ENCODE measurements around the gene HSP90B1. TPM values are rescaled to one million over a fixed set of nuclear protein-coding genes. Genes with fewer than 3 reads are reported as not detected.

Gene HSP90B1
- total and polyA plus RNA-seq, 8 donors = 270 to 736 (median 411) TPM

GRCh38 chr12:103952497-103952896, 22.3 kb downstream of the HSP90B1 start:
- Histone ChIP-seq H3K4me1 (peaks cover 8 to 14% (median 12%) of the 10 kb centered on the region in 3 donors), H3K9me3 (no peaks in the 10 kb centered on the region), H3K27me3 (no peaks in the 10 kb centered on the region), H3K27ac (no peak overlapping the region), H3K36me3 (peaks cover 0 to 41% (median 18%) of the 10 kb centered on the region in 3 donors), H3K4me3 (no peak overlapping the region)
- DNase-seq (no peak), FAIRE-seq (no peak), ATAC-seq (no peak)
- no peak for TF ChIP-seq CTCF (IDR thresholded peaks at IDR 0.05)
- intact Hi-C loops (cut with DNase I) = no loop called here
- 49 to 55% methylated on average over 1 of the region's 1 CpG for WGBS, 2 donors

DNA sequence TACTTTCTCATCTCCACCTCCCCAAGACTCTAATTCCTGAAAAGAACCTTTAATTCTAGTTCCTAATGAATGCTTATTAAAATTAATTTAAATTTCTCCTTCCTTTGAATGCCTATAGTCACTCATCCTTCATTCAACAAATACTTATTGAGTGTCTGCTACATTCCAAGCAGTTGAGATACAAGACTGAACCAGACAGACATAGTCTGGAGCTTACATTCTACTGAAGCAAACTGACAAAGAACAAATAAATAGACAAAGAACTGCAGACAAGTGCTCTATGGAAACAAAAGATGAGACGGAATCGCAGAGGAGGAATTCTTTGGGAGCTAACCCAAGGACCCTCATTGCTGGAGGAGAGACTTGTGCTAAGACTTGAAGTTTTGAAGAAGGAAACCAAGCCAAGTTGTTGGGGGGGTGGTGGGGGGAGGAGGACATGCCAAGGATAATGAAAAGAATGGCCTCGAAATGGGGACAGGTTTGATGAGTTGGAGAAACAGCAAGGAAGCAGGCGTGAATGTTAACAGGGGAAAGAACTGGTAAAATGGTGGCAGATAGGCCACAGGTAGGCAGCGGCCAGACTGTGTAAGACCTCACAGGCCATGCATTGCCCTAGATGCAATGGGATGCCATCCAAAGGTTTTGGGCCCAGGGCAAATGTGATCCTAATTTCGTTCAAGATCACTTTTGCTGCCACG, 25.8 kb downstream of the HSP90B1 start:
- H3K27ac ChIP-seq = peak overlapping the region in 3 of 4 donors; percentile 71 to 92 (median 91)
- H3K36me3 ChIP-seq = peaks cover 0 to 9% (median 0%) of the 10 kb centered on the region in 3 donors
- peak overlapping the region; percentile 74 to 88 (median 81) for H3K4me3 ChIP-seq
- peak in 3 of 4 donors; percentile 0 to 16 (median 10) for ATAC-seq
- DNase-seq = no peak
- no peak for FAIRE-seq
- intact Hi-C loops (cut with DNase I) = no loop called here
- no peak for TF ChIP-seq CTCF (IDR thresholded peaks at IDR 0.05)
- no peaks in the 10 kb centered on the region for H3K27me3 ChIP-seq
- peaks cover 8 to 14% (median 12%) of the 10 kb centered on the region in 3 donors for H3K4me1 ChIP-seq
- WGBS, 2 donors = 10 to 23% methylated on average over 7 of the region's 7 CpGs
- H3K9me3 ChIP-seq = no peaks in the 10 kb centered on the region

- TF ChIP-seq CTCF (IDR thresholded peaks at IDR 0.05) = no peak
- DNase-seq = no peak
Measured at GRCh38 chr12:103956509-103957027, 26.4 kb downstream of the HSP90B1 start.

DNA sequence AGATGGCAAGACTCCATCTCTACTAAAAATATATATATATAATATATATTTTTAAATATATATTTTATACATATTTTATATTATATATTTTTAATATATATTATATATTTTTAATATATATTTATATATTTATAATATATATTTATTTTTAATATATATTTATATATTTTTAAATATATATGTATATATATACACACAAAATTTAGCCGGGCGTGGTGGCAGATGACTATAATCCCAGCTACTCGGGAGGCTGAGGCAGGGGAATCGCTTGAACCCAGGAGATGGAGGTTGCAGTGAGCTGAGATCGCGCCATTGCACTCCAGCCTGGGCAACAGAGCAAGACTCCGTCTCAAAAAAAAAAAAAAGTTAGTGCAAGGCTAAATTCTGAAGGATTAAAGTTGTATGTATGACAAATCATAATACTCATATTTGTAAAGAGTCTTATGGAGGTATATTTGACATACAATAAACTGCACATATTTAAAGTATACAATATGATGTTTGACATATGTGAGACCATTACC, 27.7 kb downstream of the HSP90B1 start:
- whole genome bisulfite sequencing, 2 donors = 83 to 90% methylated on average over 7 of the region's 7 CpGs
- Histone ChIP-seq H3K4me1 (peaks cover 8 to 14% (median 12%) of the 10 kb centered on the region in 3 donors), H3K9me3 (no peaks in the 10 kb centered on the region), H3K27me3 (no peaks in the 10 kb centered on the region), H3K4me3 (peak overlapping the region in 2 of 4 donors; percentile 74 to 82), H3K27ac (peak overlapping the region; percentile 70 to 92 (median 81)), H3K36me3 (no peaks in the 10 kb centered on the region)
- no peak for ATAC-seq
- TF ChIP-seq CTCF (IDR thresholded peaks at IDR 0.05) = no peak
- FAIRE-seq = peak; percentile 45
- intact Hi-C loops (cut with DNase I) = no loop called here
- DNase-seq = no peak

More at GRCh38 chr12:103956509-103957027, 26.4 kb downstream of the HSP90B1 start:
- peak overlapping the region; percentile 74 to 88 (median 81) for H3K4me3 ChIP-seq
- FAIRE-seq (no peak), ATAC-seq (peak; percentile 45 to 72 (median 64))
- H3K4me1 ChIP-seq = peaks cover 8 to 14% (median 12%) of the 10 kb centered on the region in 3 donors
- no peaks in the 10 kb centered on the region for H3K9me3 ChIP-seq
- peak overlapping the region; percentile 70 to 92 (median 81) for H3K27ac ChIP-seq
- H3K36me3 ChIP-seq = peaks cover 0 to 3% (median 0%) of the 10 kb centered on the region in 3 donors
- no peaks in the 10 kb centered on the region for H3K27me3 ChIP-seq
- intact Hi-C loops (cut with DNase I) = no loop called here
- WGBS, 2 donors = 0 to 1% methylated on average over 25 to 31 of the region's 31 CpGs
